ENCODE data around the gene TRIM8.
"Not testable (repeated sequence)": the region's sequence is repeated elsewhere in the genome, so short reads cannot be mapped to it uniquely, and the experiment has no call there.

- TF ChIP-seq ZNF274 (IDR thresholded peaks at IDR 0.05; ENCODE audit: borderline replicate concordance, extremely low read depth, low read length); KDM4A (IDR thresholded peaks at IDR 0.05; ENCODE audit: low read depth, low read length, severe bottlenecking); POLR2AphosphoS5 (IDR thresholded peaks at IDR 0.05; ENCODE audit: low read depth, low read length); TEAD4 (IDR thresholded peaks at IDR 0.05; ENCODE audit: low read depth, low read length); POLR2A (IDR thresholded peaks at IDR 0.05; ENCODE audit: control extremely low read depth in 1 of 2, low read depth in 2 of 2, low read length in 2 of 2); CTCF (IDR thresholded peaks at IDR 0.05; ENCODE audit: control extremely low read depth in 1 of 3, insufficient read depth in 1 of 3, low read depth in 1 of 3, low read length in 3 of 3); EP300 (IDR thresholded peaks at IDR 0.05; ENCODE audit: borderline replicate concordance in 1 of 2, low read depth in 2 of 2, low read length in 2 of 2); EZH2 (IDR thresholded peaks at IDR 0.05; ENCODE audit: low read depth, low read length, severe bottlenecking): not testable (repeated sequence)
- TF ChIP-seq, protein P1, sequence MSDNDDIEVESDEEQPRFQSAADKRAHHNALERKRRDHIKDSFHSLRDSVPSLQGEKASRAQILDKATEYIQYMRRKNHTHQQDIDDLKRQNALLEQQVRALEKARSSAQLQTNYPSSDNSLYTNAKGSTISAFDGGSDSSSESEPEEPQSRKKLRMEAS (IDR thresholded peaks at IDR 0.05): not testable (repeated sequence)
These were observed 51.1 kb downstream of the TRIM8 start for GRCh38 chr10:102695401-102695800.
